HFFc6 (cell line): ENCODE measurements around the gene LRRC1. TPM values are rescaled to one million over a fixed set of nuclear protein-coding genes. Genes with fewer than 3 reads are reported as not detected.

Experiments
- DNase-seq: peaks from one replicate; pipeline ENCODE4 v3.0.0-alpha.2; 2018
- H3K27ac Mint-ChIP-seq: 2 replicates; pipeline ENCODE4 v1.8.0; 2020; ENCODE audit warnings: mild to moderate bottlenecking, mixed read lengths
- H3K27me3 Mint-ChIP-seq: 2 replicates; pipeline ENCODE4 v1.8.0; 2021; ENCODE audit warnings: mild to moderate bottlenecking, moderate library complexity, mixed read lengths; ENCODE audit not compliant: insufficient read depth
- H3K36me3 Mint-ChIP-seq: 2 replicates; pipeline ENCODE4 v1.8.0; 2021; ENCODE audit warnings: low read depth, mixed read lengths
- H3K4me1 Mint-ChIP-seq: 2 replicates; pipeline ENCODE4 v1.8.0; 2020; ENCODE audit warnings: low read depth, mixed read lengths
- H3K4me3 Mint-ChIP-seq: 2 replicates; pipeline ENCODE4 v1.8.0; 2020; ENCODE audit warnings: mild to moderate bottlenecking, moderate library complexity, mixed read lengths
- H3K9me3 Mint-ChIP-seq: 2 replicates; pipeline ENCODE4 v1.8.0; 2020; ENCODE audit warnings: mild to moderate bottlenecking, mixed read lengths
- total RNA-seq, 6 experiments: library from RNA; stranded (reverse); fragmentation: NEBNext Ultra II Directional; extraction: Animal tissue kit (Norgen Biotek cat#: 25700); gene quantifications; 2 replicates in 1 of 6; 3 replicates in 5 of 6; pipeline ENCODE4 v1.2.3, GENCODE V29; 2021
- TF ChIP-seq, protein P1 (sequence below): fragments of 200-600 bp; sonication (generic); IDR thresholded peaks from 2 replicates; pipeline ENCODE4 v1.5.0; 2021; ENCODE audit warnings: antibody characterized with exemption, mild to moderate bottlenecking

LRRC1 gene
- total RNA-seq, 6 experiments from 2014 or later = 9.3 to 12.0 (median 10.8) TPM

DNA sequence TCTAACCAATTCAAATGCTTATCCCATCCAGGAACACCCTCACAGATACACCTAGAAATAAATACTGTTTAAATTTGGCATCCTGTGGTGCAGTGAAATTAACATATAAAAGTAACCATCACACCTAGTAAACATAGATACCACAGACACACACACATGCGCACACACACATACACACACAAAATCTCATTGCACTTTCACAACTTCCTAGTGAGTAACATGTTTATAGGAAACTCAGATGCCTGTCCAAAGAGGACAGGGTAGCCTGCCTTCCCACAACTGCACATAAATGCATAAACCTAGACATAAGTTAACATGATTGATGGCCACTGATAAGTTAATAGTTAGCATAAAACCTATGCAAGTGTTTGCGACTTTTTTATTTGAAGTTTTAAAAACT lies 56.8 kb downstream of the LRRC1 start:
- peaks cover 2% of the 10 kb centered on the region; the same call in 1 of the 2 replicates for H3K27me3 Mint-ChIP-seq
- H3K36me3 Mint-ChIP-seq = peaks cover 7% of the 10 kb centered on the region; the same call in 1 of the 2 replicates
- TF ChIP-seq, protein P1, sequence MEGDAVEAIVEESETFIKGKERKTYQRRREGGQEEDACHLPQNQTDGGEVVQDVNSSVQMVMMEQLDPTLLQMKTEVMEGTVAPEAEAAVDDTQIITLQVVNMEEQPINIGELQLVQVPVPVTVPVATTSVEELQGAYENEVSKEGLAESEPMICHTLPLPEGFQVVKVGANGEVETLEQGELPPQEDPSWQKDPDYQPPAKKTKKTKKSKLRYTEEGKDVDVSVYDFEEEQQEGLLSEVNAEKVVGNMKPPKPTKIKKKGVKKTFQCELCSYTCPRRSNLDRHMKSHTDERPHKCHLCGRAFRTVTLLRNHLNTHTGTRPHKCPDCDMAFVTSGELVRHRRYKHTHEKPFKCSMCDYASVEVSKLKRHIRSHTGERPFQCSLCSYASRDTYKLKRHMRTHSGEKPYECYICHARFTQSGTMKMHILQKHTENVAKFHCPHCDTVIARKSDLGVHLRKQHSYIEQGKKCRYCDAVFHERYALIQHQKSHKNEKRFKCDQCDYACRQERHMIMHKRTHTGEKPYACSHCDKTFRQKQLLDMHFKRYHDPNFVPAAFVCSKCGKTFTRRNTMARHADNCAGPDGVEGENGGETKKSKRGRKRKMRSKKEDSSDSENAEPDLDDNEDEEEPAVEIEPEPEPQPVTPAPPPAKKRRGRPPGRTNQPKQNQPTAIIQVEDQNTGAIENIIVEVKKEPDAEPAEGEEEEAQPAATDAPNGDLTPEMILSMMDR = no peak
- H3K4me1 Mint-ChIP-seq = no peaks in the 10 kb centered on the region
- H3K4me3 Mint-ChIP-seq = no peak overlapping the region
- H3K27ac Mint-ChIP-seq = no peak overlapping the region
- no peak for DNase-seq
- H3K9me3 Mint-ChIP-seq = no peaks in the 10 kb centered on the region

DNA sequence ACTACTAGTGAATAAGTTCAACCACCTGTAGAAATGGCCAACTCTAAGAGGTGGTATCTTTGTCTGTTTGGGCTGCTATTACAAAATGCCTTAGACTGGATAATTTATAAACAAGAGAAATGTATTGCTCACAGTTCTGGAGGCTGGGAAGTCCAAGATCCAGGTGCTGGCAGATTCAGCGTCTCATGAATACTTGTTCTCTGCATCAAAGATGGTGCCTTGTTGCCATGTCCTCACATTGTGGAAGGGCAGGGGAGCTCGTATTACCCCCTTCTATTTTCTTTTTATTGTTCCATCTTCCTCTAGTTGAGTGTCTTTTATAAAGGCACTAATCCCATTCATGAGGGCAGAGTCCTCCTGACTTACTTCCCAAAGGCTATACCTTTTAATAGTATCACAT lies 58.0 kb downstream of the LRRC1 start:
- DNase-seq = no peak
- H3K9me3 Mint-ChIP-seq = no peaks in the 10 kb centered on the region
- TF ChIP-seq, protein P1 = no peak
- H3K36me3 Mint-ChIP-seq = peaks cover 7% of the 10 kb centered on the region; the same call in 1 of the 2 replicates
- H3K27ac Mint-ChIP-seq = no peak overlapping the region
- H3K4me1 Mint-ChIP-seq = no peaks in the 10 kb centered on the region
- peaks cover 5% of the 10 kb centered on the region; the same call in 1 of the 2 replicates for H3K27me3 Mint-ChIP-seq
- no peak overlapping the region for H3K4me3 Mint-ChIP-seq

DNA sequence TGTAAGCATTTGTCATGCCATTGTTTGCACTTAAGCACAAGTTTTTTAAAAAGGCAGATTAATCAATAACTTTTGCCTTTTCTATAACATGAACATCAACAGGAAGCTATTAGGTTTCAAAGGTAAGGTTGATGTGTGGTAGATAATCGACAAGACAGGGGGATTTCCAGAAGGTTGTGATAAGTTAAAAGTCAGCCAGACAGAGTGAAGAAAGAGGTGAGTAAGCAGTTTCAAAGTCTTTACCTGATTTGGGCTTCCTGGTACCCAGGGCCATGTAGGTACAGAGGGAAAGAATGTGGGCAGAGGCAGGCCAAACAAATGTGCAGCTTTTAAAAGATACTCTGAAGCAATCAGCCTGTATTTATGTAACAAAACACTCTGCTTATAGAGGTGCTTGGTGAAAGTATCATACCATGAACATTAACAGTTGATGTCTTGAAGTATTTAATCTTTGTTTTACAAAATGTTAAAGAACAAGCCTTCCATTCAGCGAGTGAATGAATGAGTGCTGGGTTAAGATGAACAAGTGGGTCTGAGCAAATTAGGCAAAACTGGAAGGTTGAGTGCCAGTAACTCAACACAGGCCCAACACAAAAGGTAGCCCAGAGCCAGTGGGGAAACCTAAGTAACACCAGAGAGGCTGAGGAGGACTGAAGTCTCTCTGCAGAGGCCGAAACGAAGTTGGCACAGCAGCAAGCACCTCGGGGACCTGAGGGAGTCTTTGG lies 60.2 kb downstream of the LRRC1 start:
- H3K27me3 Mint-ChIP-seq = peaks cover 5% of the 10 kb centered on the region; the same call in 1 of the 2 replicates
- H3K36me3 Mint-ChIP-seq = no peaks in the 10 kb centered on the region
- no peak overlapping the region for H3K4me3 Mint-ChIP-seq
- DNase-seq = no peak
- no peak overlapping the region for H3K27ac Mint-ChIP-seq
- no peaks in the 10 kb centered on the region for H3K4me1 Mint-ChIP-seq
- TF ChIP-seq, protein P1 = no peak
- no peaks in the 10 kb centered on the region for H3K9me3 Mint-ChIP-seq

DNA sequence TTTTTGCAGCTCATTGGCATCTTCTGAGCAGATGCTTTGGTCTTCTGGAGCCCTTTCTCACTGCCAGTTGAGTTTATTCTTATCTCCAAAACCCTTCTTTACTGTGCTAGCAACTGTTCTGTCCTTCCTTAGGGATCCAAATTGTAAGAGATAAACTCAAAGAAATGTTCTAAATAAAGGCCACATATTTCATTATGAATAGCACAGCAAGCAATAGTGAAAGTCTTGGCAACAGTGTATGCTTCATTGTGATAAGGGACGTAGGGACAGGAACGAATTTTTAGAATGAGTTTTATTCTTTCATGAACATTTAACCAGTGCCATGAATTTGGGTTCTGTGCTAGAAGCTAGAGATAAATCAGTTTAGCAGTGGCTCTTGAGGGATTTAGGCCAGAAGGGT lies 61.1 kb downstream of the LRRC1 start:
- Mint-ChIP-seq H3K9me3 (no peaks in the 10 kb centered on the region), H3K27ac (no peak overlapping the region), H3K4me3 (no peak overlapping the region), H3K36me3 (no peaks in the 10 kb centered on the region), H3K4me1 (no peaks in the 10 kb centered on the region), H3K27me3 (peaks cover 5% of the 10 kb centered on the region; the same call in 1 of the 2 replicates)
- DNase-seq = no peak
- TF ChIP-seq, protein P1 = no peak

DNA sequence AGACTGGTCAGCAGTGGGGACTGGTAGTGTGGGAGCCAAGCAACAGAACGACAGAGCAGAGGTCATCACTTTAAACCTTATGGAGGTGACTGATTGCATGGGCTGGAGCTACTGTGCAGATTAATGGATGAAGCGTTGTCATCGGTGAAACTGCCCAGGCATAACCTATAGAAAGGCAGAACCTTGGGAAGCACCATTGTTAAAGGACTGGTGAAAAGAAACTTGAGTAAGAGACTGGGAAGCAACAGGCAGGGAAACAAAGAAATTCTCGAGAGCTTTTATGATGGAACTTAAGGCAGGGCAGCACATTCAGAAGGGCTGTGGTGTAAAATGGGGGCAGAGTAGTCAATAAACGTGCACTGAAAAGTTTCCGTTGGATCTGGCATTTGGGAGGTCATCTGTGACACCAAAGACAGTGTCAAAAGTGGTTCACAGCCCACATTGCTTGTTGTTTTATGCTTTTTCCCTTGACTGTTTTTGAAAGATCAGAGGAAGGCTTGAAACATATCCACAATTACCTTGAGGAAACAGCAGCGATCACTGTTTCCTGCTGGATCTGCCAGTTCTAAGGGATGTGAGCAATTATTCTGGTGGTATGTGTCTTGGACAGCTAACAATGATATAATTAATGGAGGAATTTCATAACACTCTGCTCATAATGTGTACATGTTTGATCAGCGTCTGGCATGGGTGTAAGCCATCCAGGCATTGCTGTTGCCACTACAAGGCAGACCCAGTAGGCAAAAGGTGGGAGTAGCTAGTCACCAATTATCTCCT lies 62.7 kb downstream of the LRRC1 start:
- no peak for DNase-seq
- TF ChIP-seq, protein P1 = no peak
- Mint-ChIP-seq H3K4me1 (peaks cover 13% of the 10 kb centered on the region), H3K4me3 (no peak overlapping the region), H3K36me3 (no peaks in the 10 kb centered on the region), H3K27me3 (peaks cover 3% of the 10 kb centered on the region; the same call in 1 of the 2 replicates), H3K27ac (no peak overlapping the region), H3K9me3 (no peaks in the 10 kb centered on the region)
